Measurements from ENCODE around the gene SERPINE2. TPM values are rescaled to one million over a fixed set of nuclear protein-coding genes. Genes with fewer than 3 reads are reported as not detected.

Gene SERPINE2
- total RNA-seq, 1 experiment from 2014 or later, result 93.3 TPM

- Histone ChIP-seq H2AFZ (ENCODE audit: low read depth, low read length, poor library complexity, severe bottlenecking) (no peak overlapping the region), H3K4me3 (replicated peaks in 1 of 2; ENCODE audit: low read depth in 1 of 2, low read length in 2 of 2) (no peak overlapping the region), H3K4me1 (ENCODE audit: control insufficient read depth in 1 of 2, insufficient read depth in 2 of 2, low read length in 2 of 2) (no peaks in the 10 kb centered on the region), H3K36me3 (ENCODE audit: control insufficient read depth in 1 of 2, insufficient read depth in 2 of 2, low read length in 2 of 2) (no peaks in the 10 kb centered on the region), H3K27me3 (ENCODE audit: insufficient read depth, low read length) (no peaks in the 10 kb centered on the region), H3K9me2 (ENCODE audit: insufficient read depth) (no peaks in the 10 kb centered on the region), H3K27ac (ENCODE audit: low read depth, low read length) (no peak overlapping the region), H3K9ac (ENCODE audit: low read length) (no peak overlapping the region), H3K4me2 (ENCODE audit: low read length) (no peak overlapping the region), H4K20me1 (ENCODE audit: insufficient read depth) (no peaks in the 10 kb centered on the region), H3K79me2 (ENCODE audit: insufficient read depth, low read length) (no peaks in the 10 kb centered on the region), H3K9me3 (ENCODE audit: control insufficient read depth in 1 of 2, insufficient read depth in 1 of 2, low read depth in 1 of 2, low read length in 2 of 2) (no peaks in the 10 kb centered on the region)
- POLR2A ChIA-PET, result no interaction called here
- DNase-seq (ENCODE audit: low read depth, low spot score), result no peak
- RAD21 ChIA-PET (ENCODE audit: low non-redundant PET in 1 of 2, low total read pairs in 2 of 2, uncharacterized antibody in 2 of 2, unreplicated experiment in 2 of 2), result no interaction called here
- TF ChIP-seq YY1 (IDR thresholded peaks at IDR 0.05; ENCODE audit: extremely low read depth, insufficient replicate concordance, low read depth, low read length), result no peak
- no peak for TF ChIP-seq SRF (IDR thresholded peaks at IDR 0.05; ENCODE audit: low read depth)
- no peak for TF ChIP-seq FOSL1 (IDR thresholded peaks at IDR 0.05; ENCODE audit: low read depth)
- TF ChIP-seq SP1 (IDR thresholded peaks at IDR 0.05; ENCODE audit: low read depth), result no peak
- no peak for TF ChIP-seq SIN3A (IDR thresholded peaks at IDR 0.05; ENCODE audit: low read depth)
- TF ChIP-seq POLR2A (IDR thresholded peaks at IDR 0.05; ENCODE audit: borderline replicate concordance, extremely low read depth, insufficient read depth, insufficient read length), result no peak
- no peak for TF ChIP-seq TCF7L2 (IDR thresholded peaks at IDR 0.05; ENCODE audit: borderline replicate concordance, extremely low read depth, insufficient read depth, insufficient read length)
- TF ChIP-seq CTCF (IDR thresholded peaks at IDR 0.05 in 2 of 3, conservative IDR thresholded peaks at IDR 0.05 in 1 of 3; ENCODE audit: borderline replicate concordance in 1 of 3, insufficient read depth in 1 of 3, low read depth in 2 of 3, low read length in 2 of 3), result no peak
- no peak for TF ChIP-seq EZH2phosphoT487 (IDR thresholded peaks at IDR 0.05; ENCODE audit: borderline replicate concordance)
- no peak for TF ChIP-seq REST (IDR thresholded peaks at IDR 0.05; ENCODE audit: low read depth)
- TF ChIP-seq CEBPB (IDR thresholded peaks at IDR 0.05; ENCODE audit: low read depth), result no peak
- TF ChIP-seq POLR2AphosphoS5 (IDR thresholded peaks at IDR 0.05; ENCODE audit: low read depth, low read length), result no peak
- TF ChIP-seq, protein P1, sequence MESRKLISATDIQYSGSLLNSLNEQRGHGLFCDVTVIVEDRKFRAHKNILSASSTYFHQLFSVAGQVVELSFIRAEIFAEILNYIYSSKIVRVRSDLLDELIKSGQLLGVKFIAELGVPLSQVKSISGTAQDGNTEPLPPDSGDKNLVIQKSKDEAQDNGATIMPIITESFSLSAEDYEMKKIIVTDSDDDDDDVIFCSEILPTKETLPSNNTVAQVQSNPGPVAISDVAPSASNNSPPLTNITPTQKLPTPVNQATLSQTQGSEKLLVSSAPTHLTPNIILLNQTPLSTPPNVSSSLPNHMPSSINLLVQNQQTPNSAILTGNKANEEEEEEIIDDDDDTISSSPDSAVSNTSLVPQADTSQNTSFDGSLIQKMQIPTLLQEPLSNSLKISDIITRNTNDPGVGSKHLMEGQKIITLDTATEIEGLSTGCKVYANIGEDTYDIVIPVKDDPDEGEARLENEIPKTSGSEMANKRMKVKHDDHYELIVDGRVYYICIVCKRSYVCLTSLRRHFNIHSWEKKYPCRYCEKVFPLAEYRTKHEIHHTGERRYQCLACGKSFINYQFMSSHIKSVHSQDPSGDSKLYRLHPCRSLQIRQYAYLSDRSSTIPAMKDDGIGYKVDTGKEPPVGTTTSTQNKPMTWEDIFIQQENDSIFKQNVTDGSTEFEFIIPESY (IDR thresholded peaks at IDR 0.05; ENCODE audit: extremely low read depth, insufficient replicate concordance, low read length), result no peak
- no peak for TF ChIP-seq RAD21 (IDR thresholded peaks at IDR 0.05; ENCODE audit: low read depth)
- intact Hi-C loops (cut with micrococcal nuclease), result no loop called here
- ATAC-seq, result no peak
- CTCF ChIA-PET, result no interaction called here
- no TSS peak for BruUV-seq (replicated peaks)
Observed at GRCh38 chr2:224078656-224079055, 39.6 kb upstream of the SERPINE2 start.

Data from HCT116 (cell line).